HG02840 (cell line): ENCODE measurements around the gene BMPR1B.
"Not testable (repeated sequence)": the region's sequence is repeated elsewhere in the genome, so short reads cannot be mapped to it uniquely, and the experiment has no call there.

Experiments
- ATAC-seq: cut with Tn5 transposase; IDR thresholded peaks from one replicate; pipeline ENCODE4 v1.9.1; 2021; ENCODE audit warnings: mild to moderate bottlenecking, moderate library complexity, moderate number of reproducible peaks; ENCODE audit not compliant: unreplicated experiment, low FRiP score

Gene BMPR1B

DNA sequence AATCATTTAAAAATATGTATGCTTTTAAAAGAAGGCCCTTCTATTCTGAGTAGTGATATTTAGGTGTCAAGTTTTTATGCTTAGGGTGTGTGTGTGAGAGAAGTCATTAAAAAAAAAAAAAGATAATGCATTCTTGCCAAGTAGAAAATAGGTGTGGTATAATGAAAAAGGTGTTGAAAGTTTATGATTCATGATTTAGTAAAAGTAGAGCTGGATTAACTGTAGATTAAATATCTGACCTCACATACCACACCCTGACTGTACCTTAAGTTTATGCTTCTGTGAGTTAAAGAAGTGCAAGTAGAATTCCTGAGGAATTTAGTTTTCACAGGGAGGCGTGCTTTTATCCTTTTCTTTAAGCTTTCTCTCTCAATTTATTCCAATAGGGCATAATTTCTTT is 71.1 kb downstream of the BMPR1B start:
- no peak for ATAC-seq

DNA sequence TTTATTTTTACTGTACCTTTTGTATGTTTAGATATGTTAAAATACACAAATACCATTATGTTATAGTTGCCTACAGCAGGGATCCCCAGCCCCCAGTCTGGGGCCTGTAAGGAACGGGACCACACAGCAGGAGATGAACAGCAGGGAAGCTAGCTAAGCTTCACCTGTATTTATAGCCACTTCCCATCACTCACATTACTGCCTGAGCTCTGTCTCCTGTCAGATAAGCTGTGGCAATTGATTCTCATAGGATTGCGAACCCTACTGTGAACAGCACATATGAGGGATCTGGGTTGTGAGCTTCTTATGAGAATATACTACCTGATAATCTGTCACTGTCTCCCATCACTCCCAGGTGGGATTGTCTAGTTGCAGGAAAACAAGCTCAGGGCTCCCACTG is 73.9 kb downstream of the BMPR1B start:
- no peak for ATAC-seq

DNA sequence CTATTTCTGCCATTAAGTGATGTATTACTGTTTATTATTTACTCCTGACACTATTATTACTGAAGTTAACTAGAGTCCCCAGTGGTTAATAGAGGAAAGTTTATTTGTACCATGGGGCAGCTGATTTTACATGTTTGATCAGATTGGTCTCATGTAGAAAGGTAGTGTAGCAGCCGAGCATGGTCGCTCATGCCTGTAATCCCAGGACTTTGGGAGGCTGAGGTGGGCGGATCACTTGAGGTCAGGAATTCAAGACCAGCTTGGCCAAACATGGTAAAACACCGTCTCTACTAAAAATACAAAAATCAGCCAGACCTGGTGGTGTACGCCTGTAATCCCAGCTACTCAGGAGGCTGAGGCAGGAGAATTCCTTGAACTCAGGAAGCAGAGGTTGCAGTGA is 74.6 kb downstream of the BMPR1B start:
- not testable (repeated sequence) for ATAC-seq

DNA sequence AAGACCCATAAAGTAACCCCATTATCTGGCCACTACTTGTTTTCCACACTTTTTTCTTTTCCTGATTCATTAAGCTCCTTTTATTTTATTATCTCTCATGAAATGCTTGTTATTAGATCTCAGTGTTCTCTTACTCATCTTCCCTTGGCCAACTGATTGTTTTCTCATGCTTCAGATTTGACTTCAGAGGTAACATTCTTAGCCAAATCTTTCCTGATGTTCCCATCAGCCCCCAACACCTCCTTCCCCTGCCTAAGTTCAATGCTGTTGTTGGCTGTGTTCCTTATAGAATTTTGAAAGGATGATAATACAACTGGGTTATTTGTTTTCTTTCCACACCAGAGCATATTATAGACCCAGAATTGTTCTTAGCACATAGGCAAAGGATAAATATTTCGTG is 75.6 kb downstream of the BMPR1B start:
- no peak for ATAC-seq

DNA sequence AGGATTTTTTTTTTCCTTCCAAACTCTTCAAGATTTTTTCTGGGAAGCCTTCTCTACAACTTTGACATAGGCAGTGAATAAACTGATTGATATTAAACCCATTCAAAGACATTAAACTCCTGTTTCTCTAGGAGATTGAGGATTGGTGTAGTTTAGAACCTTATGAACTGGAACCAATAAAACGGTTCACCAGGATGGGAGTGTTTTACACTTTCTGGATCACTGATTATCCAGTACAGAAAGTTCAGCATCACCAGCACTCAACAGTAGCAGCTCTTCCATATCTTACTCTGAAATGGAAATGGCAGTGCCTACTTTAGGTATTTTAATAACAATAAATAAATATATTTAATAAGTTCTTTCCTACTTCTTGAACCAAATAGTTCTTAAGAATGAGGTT is 76.7 kb downstream of the BMPR1B start:
- no peak for ATAC-seq

DNA sequence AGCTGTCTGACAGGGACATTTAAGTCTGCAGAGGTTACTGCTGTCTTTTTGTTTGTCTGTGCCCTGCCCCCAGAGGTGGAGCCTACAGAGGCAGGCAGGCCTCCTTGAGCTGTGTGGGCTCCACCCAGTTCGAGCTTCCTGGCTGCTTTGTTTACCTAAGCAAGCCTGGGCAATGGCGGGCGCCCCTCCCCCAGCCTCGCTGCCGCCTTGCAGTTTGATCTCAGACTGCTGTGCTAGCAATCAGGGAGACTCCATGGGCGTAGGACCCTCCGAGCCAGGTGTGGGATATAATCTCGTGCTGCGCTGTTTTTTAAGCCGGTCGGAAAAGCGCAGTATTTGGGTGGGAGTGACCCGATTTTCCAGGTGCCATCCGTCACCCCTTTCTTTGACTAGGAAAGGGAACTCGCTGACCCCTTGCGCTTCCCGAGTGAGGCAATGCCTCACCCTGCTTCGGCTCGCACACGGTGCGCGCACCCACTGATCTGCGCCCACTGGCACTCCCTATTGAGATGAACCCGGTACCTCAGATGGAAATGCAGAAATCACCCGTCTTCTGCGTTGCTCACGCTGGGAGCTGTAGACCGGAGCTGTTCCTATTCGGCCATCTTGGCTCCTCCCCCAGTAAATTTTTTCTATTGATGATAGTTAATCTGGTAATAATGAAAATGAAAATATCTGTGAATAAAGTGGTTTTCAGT is 83.6 kb downstream of the BMPR1B start:
- not testable (repeated sequence) for ATAC-seq

DNA sequence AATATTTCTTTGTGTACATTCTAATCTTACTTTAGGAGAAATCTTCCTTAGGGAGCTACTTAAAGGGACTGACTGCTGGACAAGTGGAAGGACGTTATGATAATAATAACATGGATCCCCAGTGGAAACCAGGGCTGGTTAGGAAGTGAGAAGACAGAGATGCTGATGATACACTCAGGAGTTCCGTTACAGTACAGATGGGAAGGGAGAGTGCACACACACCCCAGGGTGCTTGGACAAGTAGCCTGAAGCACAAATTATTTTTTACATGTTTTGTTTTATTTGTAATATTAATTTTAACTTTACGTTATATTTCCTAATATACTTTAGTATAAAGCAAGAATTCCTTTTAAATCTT is 84.1 kb downstream of the BMPR1B start:
- ATAC-seq, result no peak

DNA sequence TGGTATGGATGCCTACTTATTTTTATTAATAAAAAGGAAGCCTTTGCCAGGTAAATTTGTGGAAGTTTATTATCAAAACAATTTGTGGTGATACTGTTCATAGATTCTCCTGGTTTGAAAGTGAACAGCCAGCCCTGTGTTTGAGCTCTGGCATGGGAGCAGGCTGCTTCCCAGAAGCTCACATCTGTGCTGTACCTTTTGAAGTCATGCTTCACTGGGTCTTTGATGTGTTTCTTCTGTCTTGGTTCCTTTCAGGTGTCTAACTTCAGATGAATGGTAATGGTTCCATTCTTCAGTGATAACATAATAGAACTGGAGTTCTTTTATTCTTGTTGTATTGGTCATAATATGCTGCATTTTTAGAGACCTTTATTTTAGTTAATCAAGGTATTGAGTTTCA is 85.5 kb downstream of the BMPR1B start:
- no peak for ATAC-seq

DNA sequence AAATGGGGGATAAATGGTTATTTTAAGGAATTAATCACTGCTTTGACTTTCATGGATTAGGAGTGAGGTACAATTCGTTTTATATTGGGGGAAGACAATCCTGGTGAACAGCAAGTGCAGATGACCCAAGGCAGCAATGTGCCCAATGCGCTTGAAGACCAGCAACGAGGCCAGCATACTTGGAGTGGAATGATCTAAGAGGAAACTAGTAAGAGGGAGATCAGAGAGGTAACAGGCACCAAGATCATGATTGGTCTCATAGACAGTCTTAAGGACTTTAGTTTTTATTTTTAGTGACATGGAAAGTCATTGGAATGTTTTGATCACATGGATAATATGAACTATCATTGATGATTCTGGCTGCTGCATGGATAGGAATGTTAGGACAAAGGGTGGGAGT is 90.6 kb downstream of the BMPR1B start:
- no peak for ATAC-seq

DNA sequence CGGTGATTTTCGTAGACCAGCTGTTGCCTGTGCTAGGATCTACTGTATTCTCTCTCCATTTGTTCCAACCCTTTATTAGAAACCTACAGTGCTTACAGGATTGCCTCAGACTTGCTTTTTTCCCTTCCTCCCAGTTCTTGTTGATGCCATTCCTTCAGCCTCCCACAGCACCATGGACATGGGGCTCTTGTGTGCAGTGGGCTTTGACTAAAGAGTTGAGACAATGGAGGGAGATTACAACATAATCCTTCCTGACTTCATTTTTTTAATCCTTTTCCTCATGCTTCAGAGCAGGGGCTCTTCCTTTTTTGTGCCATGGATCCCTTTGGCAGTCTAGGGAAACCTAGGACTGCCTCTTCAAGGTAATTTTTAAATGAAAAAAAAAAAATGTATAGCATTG is 92.1 kb downstream of the BMPR1B start:
- ATAC-seq, result no peak

DNA sequence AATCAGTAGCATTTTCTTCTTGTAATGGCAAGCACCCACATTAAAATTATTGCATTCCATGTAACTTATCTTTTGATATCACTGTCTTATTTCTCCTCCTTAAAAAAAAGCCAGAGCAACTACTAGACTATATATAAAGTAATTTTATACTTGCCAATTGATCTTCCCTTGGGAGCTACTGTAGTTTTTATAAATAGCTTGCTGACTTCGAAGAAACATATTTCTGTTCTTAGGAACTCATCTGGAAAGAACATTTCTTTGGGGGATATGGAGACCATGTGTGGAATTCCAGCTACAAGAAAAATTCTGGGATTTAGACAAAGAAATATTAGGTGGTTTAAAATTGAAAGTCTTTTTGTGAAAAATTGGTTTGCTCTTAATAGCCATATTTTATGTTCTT is 94.9 kb downstream of the BMPR1B start:
- ATAC-seq, result no peak

DNA sequence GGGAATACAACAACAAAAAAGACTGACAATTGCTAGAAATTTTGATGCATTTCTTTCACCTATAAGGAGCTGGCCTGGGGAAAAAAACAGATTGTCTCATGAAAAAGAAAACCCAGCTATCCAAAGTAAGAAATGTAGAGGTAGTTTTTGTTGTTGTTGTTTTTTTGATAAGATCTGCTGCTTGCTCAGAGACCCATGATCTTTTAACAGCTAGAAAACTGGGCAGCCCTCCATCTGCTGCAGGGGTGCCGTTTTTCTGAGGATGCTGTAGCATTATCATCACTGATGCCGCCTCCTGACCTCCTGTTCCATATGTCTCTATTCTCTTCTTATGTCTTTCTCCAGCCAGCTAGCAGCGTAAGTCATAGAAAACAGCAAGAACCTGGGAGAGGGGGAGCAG is 98.3 kb downstream of the BMPR1B start:
- ATAC-seq, result no peak

DNA sequence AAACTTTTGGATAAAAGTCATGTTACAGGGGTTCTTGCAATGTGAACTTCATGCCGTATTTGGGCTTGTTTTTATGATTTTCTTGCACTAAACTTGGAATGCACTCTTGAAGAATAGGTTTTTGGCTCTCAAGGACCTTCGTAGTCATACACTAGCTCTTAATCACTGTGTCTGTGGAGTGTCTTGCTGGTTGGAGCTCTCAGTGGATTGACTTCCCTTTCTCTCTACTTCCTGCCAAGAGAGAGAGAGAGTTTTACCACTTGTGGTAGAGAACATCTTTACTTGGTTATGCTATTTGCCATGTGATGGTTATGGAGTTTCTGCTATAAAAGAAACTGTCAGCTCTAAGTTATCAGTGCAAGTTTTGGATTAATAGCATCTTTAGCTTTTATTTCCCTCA is 112.4 kb downstream of the BMPR1B start:
- ATAC-seq, result no peak

DNA sequence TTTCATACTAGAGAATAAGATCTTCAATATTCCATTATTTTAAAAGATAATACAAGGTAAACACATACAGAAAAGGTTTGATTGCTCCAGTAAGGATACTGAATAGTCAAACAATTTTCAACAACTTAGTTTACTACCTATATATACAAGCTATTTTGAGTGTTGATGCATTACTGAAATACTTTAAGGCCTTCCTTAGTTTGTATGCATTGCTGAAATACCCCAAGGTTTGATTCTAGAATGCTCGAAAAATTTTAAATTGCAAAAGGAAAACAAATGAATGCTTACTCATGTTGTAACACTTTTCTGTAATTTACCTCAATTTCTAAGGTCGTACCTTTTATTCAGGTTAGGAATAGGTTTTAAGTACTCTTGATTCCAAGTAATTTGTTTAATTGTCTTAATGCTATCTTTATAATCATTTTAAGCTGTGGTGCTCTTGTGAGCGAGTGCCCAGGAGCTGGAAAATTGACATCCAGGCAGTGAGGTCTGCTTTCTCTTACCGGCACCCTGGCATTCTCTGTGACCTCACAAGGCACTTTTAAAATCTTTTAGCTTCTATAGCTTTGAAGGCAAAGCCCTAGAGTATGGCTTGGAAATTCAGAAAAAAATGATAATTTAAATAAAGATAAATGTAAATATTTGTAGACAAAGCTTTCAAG is 114.0 kb downstream of the BMPR1B start:
- ATAC-seq, result no peak

DNA sequence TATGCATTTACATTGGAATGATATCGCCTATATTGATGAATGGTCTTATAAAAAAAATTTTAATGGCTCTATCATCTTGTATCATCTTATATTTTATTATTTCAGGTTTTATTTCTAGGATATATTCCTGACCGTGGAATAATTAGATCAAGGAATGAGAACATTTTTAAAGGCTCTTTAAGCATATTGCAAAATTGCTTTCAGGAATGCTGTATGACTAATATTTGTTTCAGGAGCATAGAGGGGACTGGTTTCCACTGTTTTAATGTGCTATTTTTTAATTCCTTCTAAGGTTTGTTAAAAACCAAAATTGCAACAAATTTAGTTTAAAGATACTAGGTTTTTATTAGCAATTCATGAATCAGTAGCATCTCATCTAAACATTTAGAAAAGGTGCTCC is 120.2 kb downstream of the BMPR1B start:
- no peak for ATAC-seq

DNA sequence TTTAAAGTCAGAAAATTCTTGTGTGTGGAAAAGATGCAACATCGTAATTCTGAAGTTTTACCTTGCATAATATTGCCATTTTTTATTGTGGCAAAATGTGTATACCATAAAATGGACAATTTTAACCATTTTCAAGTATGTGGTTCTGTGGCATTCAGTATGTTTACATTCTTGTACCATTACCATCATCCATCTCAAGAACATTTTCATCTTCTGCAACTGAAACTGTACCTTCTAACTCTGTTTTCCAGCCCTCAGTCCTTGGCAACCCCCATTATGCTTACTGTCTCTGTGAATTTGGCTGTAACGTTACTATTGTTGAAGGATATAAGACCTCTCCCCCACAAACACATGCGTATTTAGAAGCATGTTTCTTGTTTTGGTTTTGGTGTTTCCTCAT is 123.2 kb downstream of the BMPR1B start:
- no peak for ATAC-seq

DNA sequence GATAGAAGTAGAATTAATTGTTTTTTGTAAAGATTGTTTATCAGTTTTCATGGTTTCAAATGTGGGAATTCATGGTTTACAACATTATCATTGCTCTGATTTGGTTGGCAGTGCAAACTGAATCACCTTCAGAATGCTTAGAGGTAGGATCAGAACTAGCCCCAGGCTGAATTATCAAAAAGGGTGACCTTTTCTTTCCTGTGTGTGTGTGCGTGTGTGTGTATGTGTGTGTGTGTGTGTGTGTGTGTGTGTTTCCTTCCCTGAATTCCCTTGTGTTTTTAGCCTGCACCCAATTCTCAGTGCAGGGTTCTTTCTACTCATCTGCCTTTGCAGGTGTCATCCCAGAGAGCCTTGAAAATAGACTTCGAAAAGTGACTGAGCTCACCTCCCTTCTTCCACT is 125.0 kb downstream of the BMPR1B start:
- ATAC-seq, result no peak

DNA sequence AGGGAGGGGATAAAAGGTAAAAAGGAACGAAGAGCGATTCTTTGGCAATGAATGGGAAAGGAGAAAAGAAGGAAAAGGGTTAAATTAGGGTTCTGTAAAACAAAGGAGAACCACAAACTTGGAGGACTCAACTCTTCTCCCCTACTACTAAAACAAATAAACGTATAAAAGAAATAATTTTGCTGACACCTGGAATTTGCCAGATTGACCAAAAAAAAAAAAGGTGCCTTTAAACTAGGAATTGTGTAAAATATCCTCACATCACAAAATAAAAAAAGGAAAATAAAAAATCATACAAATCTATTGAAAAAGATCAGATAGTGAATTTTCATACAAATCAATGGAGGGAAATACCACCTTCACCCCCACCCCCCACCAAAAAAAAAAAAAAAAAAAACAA is 129.3 kb downstream of the BMPR1B start:
- no peak for ATAC-seq

DNA sequence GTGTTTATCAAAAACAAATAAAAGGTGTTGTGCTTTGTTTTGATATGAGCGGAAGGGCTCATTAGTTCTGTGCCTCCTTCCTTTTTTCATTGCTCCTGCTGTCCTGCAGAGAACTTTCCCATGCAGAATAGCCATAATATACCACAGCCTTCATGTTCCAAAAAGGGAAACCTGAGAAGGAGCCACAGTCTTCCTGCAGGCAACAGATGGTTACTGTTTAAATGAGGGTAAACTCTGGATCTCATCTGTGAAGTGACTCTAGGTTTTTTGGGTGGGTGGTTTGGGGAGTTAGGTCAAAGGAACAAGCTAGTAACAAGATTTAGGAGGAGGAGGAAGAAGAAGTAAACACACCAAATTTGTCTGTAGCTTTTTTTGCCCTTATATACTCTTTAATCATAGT is 131.8 kb downstream of the BMPR1B start:
- ATAC-seq, result no peak

DNA sequence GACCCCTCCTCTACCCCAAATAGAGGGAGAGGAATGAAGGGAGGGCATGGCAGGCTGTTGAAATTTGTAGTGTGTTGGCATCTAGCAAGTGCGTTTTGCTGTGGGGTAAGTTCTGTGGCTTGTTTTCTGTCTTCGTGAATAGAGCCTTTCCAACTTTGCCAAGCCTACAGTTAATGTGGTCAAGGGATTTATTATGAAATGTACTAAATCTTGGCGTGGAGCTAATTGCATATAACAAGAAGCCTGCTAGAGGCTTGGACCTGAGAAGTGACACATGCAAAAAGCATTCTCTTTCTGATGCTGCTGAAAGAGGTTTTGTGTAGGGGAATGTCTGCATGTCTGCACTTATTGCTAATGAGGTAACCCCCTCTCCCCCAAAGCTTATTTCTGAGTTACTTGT is 132.2 kb downstream of the BMPR1B start:
- no peak for ATAC-seq

DNA sequence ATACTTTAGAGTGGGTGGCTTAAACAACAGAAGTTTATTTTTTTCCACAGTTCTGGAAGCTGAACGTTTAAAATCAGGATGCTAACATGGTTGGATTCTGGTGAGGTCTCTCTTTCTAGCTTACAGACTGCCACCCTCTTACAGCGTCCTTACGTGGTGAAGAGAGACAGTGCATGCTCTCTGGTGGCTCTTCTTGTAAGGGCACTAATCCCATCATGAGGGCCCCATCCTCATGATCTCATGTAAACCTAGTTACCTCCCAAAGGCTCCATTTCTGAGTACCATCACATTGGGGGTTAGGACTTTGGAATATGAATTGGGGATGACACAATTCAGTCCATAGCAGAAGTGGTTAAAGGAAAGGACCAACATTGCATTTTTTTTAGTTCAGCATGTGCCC is 132.8 kb downstream of the BMPR1B start:
- ATAC-seq, result no peak

DNA sequence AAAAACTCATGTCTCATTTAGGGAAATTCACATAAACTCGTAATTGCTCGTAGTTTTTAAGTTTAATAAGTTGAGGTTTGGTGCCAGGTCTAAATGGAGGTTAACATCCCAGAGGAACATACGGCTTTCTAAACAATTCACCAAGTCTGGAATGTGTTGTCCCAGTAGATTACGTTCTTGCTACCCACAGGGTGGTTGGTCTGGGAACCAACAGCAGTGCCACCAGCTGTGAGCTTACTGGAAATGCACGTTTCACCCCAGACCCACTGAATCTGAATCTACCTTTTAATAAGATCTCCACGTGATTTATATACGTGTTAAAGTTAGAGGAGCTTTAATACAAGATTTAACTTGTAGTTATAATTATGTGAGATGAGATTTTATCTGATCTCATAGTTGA is 134.3 kb downstream of the BMPR1B start:
- ATAC-seq, result no peak

DNA sequence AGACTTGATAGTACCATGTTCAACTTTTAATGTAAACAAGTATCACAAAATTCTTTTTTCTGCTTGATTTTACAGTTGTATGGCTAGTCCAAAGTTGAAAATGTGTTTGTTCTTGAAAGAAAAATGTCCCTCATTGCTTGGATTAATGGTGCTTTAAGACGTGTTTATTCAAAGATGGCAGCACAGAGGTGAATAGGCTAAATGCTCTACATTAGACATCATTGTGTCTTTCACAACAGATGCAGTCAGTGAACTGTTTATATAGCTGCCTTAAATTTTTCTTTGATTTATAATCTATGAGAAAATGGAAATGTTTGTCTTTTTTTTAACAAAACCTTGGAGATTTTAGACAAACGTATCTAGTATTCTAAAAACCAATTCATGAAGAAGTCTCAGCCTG is 137.3 kb downstream of the BMPR1B start:
- ATAC-seq, result no peak
